HG03571 (cell line): ENCODE measurements around the gene STING1.
"Not testable (repeated sequence)": the region's sequence is repeated elsewhere in the genome, so short reads cannot be mapped to it uniquely, and the experiment has no call there.

Experiments
- ATAC-seq: cut with Tn5 transposase; IDR thresholded peaks from one replicate; pipeline ENCODE4 v1.9.1; 2021; ENCODE audit not compliant: unreplicated experiment

The STING1 gene

GRCh38 chr5:139440416-139440815 is 42.1 kb downstream of the STING1 start:
- ATAC-seq = not testable (repeated sequence)

- peak; percentile 90 for ATAC-seq
Observed at GRCh38 chr5:139439013-139439903, 43.3 kb downstream of the STING1 start, which contains the start of gene DNAJC18. Gene DNAJC18, minus strand, starts transcription at chr5:139439525. Its CDS starts 80 bp downstream, at chr5:139439445.

- no peak for ATAC-seq
Observed at GRCh38 chr5:139438707-139439012, 43.9 kb downstream of the STING1 start.

- no peak for ATAC-seq
Observed at GRCh38 chr5:139435676-139436075, 46.9 kb downstream of the STING1 start.

- no peak for ATAC-seq
Observed at GRCh38 chr5:139431706-139432105, 50.9 kb downstream of the STING1 start.

GRCh38 chr5:139430015-139430414 is 52.5 kb downstream of the STING1 start:
- ATAC-seq = no peak

GRCh38 chr5:139426203-139426885 is 56.2 kb downstream of the STING1 start:
- ATAC-seq = no peak
